HEK293 (cell line): Measurements from ENCODE around the gene ERO1B.
A peak's percentile ranks its signal among the peaks of the same experiment; 100 is the strongest.

Experiments
- CTCF ChIA-PET: fragments of 350-600 bp; formaldehyde crosslinking; extraction: SDS; loops from one replicate; lab custom pipeline; 2021; ENCODE audit warnings: antibody characterized with exemption; lab: Yijun Ruan, JAX
- POLR2A ChIA-PET: fragments of 300-600 bp; formaldehyde crosslinking; extraction: SDS; loops from one replicate; lab custom pipeline; 2020; ENCODE audit warnings: antibody characterized with exemption, inconsistent platforms; lab: Yijun Ruan, JAX
- H3K27ac ChIP-seq: fragments of 200-500 bp; sonication (Bioruptor generic); 2 replicates; pipeline ENCODE4 v1.5.1; 2014; ENCODE audit warnings: low read depth, low read length, control low read depth, inconsistent platforms; ENCODE audit errors: extremely low read depth
- H3K36me3 ChIP-seq, 2 experiments: fragments of 200-500 bp in 1 of 2; sonication (Bioruptor generic) in 1 of 2; 1 replicate in 1 of 2; 2 replicates in 1 of 2; pipeline ENCODE4 v1.5.1; 2014 to 2017; ENCODE audit warnings: inconsistent platforms in 2 of 2, low read length in 2 of 2; ENCODE audit not compliant: control insufficient read depth in 2 of 2, insufficient read depth in 1 of 2
- H3K4me1 ChIP-seq: fragments of 200-500 bp; sonication (Bioruptor generic); 2 replicates; pipeline ENCODE4 v1.5.1; 2014; ENCODE audit warnings: mild to moderate bottlenecking, low read length, inconsistent platforms; ENCODE audit not compliant: control insufficient read depth, insufficient read depth
- H3K4me3 ChIP-seq: 2 replicates; pipeline ENCODE4 v1.5.1; 2011; ENCODE audit warnings: low read depth, mild to moderate bottlenecking, control low read depth, low read length, moderate library complexity
- H3K9me3 ChIP-seq: fragments of 200-500 bp; sonication (Bioruptor generic); 2 replicates; pipeline ENCODE4 v1.5.1; 2014; ENCODE audit warnings: low read depth, low read length, inconsistent platforms; ENCODE audit not compliant: control insufficient read depth, insufficient read depth
- IKZF3 ChIP-seq: fragments of 450-650 bp; IDR thresholded peaks from 2 replicates; pipeline ENCODE4 v1.5.0; 2018; ENCODE audit warnings: missing biosample characterization, mild to moderate bottlenecking, missing genetic modification characterization, moderate library complexity
- KLF9 ChIP-seq: fragments of 450-650 bp; formaldehyde crosslinking; IDR thresholded peaks from 2 replicates; pipeline ENCODE4 v1.5.1; 2016; ENCODE audit warnings: missing biosample characterization, missing genetic modification characterization, low read depth
- MEIS1 ChIP-seq: sonication (generic); formaldehyde crosslinking; IDR thresholded peaks from 2 replicates; pipeline ENCODE4 v1.8.1; 2022; ENCODE audit warnings: missing genetic modification reagents, mild to moderate bottlenecking, borderline replicate concordance
- REPIN1 ChIP-seq: fragments of 450-650 bp; formaldehyde crosslinking; IDR thresholded peaks from 2 replicates; pipeline ENCODE4 v1.5.1; 2017; ENCODE audit warnings: missing biosample characterization, missing genetic modification characterization, low read depth
- TRIM28 ChIP-seq: IDR thresholded peaks from 2 replicates; pipeline ENCODE4 v1.6.1; 2011; ENCODE audit warnings: low read length, control low read depth, borderline replicate concordance
- ZIC2 ChIP-seq: fragments of 450-650 bp; formaldehyde crosslinking; IDR thresholded peaks from 2 replicates; pipeline ENCODE4 v1.5.1; 2016; ENCODE audit warnings: missing biosample characterization, missing genetic modification characterization
- ZNF114 ChIP-seq: fragments of 450-650 bp; formaldehyde crosslinking; IDR thresholded peaks from 2 replicates; pipeline ENCODE4 v1.5.0; 2017; ENCODE audit warnings: missing biosample characterization, missing genetic modification characterization
- ZNF140 ChIP-seq: fragments of 450-650 bp; formaldehyde crosslinking; IDR thresholded peaks from 2 replicates; pipeline ENCODE4 v1.5.1; 2016; ENCODE audit warnings: missing biosample characterization, missing genetic modification characterization
- ZNF221 ChIP-seq: fragments of 450-650 bp; formaldehyde crosslinking; IDR thresholded peaks from 2 replicates; pipeline ENCODE4 v1.5.1; 2017; ENCODE audit warnings: missing biosample characterization, missing genetic modification characterization, borderline replicate concordance
- ZNF324 ChIP-seq: fragments of 450-650 bp; formaldehyde crosslinking; IDR thresholded peaks from 2 replicates; pipeline ENCODE4 v1.5.1; 2016; ENCODE audit warnings: missing biosample characterization, missing genetic modification characterization
- ZNF335 ChIP-seq: fragments of 450-650 bp; formaldehyde crosslinking; conservative IDR thresholded peaks from 2 replicates; pipeline ENCODE4 v1.5.1; 2016; ENCODE audit warnings: missing biosample characterization, missing genetic modification characterization
- ZNF341 ChIP-seq: fragments of 450-650 bp; formaldehyde crosslinking; IDR thresholded peaks from 2 replicates; pipeline ENCODE4; 2016; ENCODE audit warnings: low read depth, missing biosample characterization, missing genetic modification characterization
- ZNF549 ChIP-seq: fragments of 450-650 bp; IDR thresholded peaks from 2 replicates; pipeline ENCODE4 v1.5.1; 2018; ENCODE audit warnings: missing biosample characterization, missing genetic modification characterization, mild to moderate bottlenecking, inconsistent platforms, moderate library complexity
- ZNF677 ChIP-seq: fragments of 450-650 bp; IDR thresholded peaks from 2 replicates; pipeline ENCODE4 v1.5.0; 2018; ENCODE audit warnings: missing biosample characterization, mild to moderate bottlenecking, missing genetic modification characterization, moderate library complexity
- ZNF792 ChIP-seq: fragments of 450-650 bp; formaldehyde crosslinking; IDR thresholded peaks from 2 replicates; pipeline ENCODE4 v1.5.1; 2016; ENCODE audit warnings: missing biosample characterization, missing genetic modification characterization
- TF ChIP-seq, protein P1 (sequence below): fragments of 450-650 bp; formaldehyde crosslinking; IDR thresholded peaks from 2 replicates; pipeline ENCODE4 v1.5.1; 2016; ENCODE audit warnings: missing biosample characterization, missing genetic modification characterization
- TF ChIP-seq, protein P2 (sequence below): fragments of 450-650 bp; IDR thresholded peaks from 2 replicates; pipeline ENCODE4 v1.5.1; 2018; ENCODE audit warnings: missing biosample characterization, mild to moderate bottlenecking, missing genetic modification characterization
- TF ChIP-seq, protein P3 (sequence below): fragments of 450-650 bp; formaldehyde crosslinking; IDR thresholded peaks from 2 replicates; pipeline ENCODE4 v1.5.1; 2017; ENCODE audit warnings: missing biosample characterization, missing genetic modification characterization
- TF ChIP-seq, protein P4 (sequence below): fragments of 450-650 bp; formaldehyde crosslinking; IDR thresholded peaks from 2 replicates; pipeline ENCODE4 v1.5.1; 2016; ENCODE audit warnings: missing biosample characterization, missing genetic modification characterization

The ERO1B gene

DNA sequence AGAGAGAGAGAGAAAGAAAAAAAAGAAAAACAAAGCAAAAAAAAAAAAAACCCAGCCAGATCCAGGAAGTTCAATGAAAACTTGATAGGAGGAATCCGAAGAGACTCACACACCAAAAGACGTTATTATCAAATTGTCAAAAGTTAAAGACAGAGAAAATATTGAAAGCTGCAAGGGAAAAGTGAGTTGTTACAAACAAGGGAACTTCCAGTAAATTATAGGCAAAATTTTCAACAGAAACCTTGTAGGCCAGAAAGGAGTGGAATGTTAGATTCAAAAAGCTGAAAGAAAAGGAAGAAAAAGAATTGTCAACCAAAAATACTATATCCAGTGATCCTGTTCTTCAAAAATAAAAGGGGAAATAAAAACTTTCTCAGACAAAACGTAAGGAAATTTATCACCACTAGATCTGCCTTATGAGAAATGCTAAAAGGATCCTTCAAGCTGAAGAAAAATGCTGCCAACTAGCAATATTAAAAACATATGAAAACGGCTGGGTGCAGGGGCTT lies 23.6 kb downstream of the ERO1B start (continued):
- TF ChIP-seq, protein P1, sequence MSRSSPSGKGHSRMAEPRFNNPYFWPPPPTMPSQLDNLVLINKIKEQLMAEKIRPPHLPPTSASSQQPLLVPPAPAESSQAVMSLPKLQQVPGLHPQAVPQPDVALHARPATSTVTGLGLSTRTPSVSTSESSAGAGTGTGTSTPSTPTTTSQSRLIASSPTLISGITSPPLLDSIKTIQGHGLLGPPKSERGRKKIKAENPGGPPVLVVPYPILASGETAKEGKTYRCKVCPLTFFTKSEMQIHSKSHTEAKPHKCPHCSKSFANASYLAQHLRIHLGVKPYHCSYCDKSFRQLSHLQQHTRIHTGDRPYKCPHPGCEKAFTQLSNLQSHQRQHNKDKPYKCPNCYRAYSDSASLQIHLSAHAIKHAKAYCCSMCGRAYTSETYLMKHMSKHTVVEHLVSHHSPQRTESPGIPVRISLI, result peak; percentile 64
- TF ChIP-seq ZNF221 (tag by site-specific recombination) (no peak), IKZF3 (tag by site-specific recombination) (no peak), TRIM28 (peak; percentile 91), ZNF324 (tag by site-specific recombination) (0 out of 2 replicates have a peak, but pooled peaks have one; percentile 15), REPIN1 (tag by site-specific recombination) (no peak)

DNA sequence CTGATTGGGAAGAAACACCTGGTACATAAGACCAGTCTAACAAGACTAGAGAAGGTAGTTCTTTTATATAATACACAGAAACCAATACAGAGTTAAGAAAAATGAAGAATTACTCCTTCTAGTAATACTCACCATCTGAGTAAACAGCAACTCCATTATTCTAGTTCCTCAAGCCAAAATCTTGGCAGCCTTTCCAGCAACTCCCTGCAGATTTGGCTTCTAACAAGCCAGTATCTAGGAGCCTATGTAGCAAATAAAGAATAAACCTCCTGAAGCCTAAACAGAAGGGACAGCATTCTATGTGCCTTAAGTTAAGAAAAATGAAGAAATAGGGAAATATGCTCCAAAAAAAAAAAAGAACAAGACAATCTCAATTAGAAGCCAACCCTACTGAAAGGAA lies 24.5 kb downstream of the ERO1B start:
- ChIA-PET POLR2A (no interaction called here), CTCF (no interaction called here)
- H3K36me3 ChIP-seq, result peaks cover 8% of the 10 kb centered on the region in 2 experiments; a peak in 2 of 3 replicates
- TF ChIP-seq ZNF341 (tag by site-specific recombination), result no peak
- no peak for TF ChIP-seq KLF9
- no peak for TF ChIP-seq ZNF792 (tag by site-specific recombination)
- no peak for TF ChIP-seq MEIS1 (CRISPR knock-in tag)
- TF ChIP-seq, protein P2, sequence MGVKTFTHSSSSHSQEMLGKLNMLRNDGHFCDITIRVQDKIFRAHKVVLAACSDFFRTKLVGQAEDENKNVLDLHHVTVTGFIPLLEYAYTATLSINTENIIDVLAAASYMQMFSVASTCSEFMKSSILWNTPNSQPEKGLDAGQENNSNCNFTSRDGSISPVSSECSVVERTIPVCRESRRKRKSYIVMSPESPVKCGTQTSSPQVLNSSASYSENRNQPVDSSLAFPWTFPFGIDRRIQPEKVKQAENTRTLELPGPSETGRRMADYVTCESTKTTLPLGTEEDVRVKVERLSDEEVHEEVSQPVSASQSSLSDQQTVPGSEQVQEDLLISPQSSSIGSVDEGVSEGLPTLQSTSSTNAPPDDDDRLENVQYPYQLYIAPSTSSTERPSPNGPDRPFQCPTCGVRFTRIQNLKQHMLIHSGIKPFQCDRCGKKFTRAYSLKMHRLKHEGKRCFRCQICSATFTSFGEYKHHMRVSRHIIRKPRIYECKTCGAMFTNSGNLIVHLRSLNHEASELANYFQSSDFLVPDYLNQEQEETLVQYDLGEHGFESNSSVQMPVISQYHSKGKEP (tag by site-specific recombination), result no peak
- TF ChIP-seq ZIC2, result no peak
- no peak for TF ChIP-seq ZNF335 (tag by site-specific recombination)
- no peak for TF ChIP-seq ZNF677
- TF ChIP-seq, protein P3, sequence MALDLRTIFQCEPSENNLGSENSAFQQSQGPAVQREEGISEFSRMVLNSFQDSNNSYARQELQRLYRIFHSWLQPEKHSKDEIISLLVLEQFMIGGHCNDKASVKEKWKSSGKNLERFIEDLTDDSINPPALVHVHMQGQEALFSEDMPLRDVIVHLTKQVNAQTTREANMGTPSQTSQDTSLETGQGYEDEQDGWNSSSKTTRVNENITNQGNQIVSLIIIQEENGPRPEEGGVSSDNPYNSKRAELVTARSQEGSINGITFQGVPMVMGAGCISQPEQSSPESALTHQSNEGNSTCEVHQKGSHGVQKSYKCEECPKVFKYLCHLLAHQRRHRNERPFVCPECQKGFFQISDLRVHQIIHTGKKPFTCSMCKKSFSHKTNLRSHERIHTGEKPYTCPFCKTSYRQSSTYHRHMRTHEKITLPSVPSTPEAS (tag by site-specific recombination), result no peak
- TF ChIP-seq ZNF114 (tag by site-specific recombination), result no peak
- no peak for TF ChIP-seq ZNF140
- TF ChIP-seq ZNF549 (tag by site-specific recombination), result no peak
- TF ChIP-seq, protein P4, sequence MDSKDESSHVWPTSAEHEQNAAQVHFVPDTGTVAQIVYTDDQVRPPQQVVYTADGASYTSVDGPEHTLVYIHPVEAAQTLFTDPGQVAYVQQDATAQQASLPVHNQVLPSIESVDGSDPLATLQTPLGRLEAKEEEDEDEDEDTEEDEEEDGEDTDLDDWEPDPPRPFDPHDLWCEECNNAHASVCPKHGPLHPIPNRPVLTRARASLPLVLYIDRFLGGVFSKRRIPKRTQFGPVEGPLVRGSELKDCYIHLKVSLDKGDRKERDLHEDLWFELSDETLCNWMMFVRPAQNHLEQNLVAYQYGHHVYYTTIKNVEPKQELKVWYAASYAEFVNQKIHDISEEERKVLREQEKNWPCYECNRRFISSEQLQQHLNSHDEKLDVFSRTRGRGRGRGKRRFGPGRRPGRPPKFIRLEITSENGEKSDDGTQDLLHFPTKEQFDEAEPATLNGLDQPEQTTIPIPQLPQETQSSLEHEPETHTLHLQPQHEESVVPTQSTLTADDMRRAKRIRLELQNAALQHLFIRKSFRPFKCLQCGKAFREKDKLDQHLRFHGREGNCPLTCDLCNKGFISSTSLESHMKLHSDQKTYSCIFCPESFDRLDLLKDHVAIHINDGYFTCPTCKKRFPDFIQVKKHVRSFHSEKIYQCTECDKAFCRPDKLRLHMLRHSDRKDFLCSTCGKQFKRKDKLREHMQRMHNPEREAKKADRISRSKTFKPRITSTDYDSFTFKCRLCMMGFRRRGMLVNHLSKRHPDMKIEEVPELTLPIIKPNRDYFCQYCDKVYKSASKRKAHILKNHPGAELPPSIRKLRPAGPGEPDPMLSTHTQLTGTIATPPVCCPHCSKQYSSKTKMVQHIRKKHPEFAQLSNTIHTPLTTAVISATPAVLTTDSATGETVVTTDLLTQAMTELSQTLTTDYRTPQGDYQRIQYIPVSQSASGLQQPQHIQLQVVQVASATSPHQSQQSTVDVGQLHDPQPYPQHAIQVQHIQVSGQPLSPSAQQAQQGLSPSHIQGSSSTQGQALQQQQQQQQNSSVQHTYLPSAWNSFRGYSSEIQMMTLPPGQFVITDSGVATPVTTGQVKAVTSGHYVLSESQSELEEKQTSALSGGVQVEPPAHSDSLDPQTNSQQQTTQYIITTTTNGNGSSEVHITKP (tag by site-specific recombination), result no peak
- H3K9me3 ChIP-seq, result 0 out of 2 replicates have a peak, but pooled peaks cover 2% of the 10 kb centered on the region
- no peak overlapping the region for H3K4me3 ChIP-seq
- no peak overlapping the region for H3K27ac ChIP-seq
- no peaks in the 10 kb centered on the region for H3K4me1 ChIP-seq
